ENCODE results near the gene CAV2.

Gene CAV2

GRCh38 chr7:116502201-116503096 is 2.9 kb downstream of the CAV2 start:
- TF ChIP-seq, protein P1, sequence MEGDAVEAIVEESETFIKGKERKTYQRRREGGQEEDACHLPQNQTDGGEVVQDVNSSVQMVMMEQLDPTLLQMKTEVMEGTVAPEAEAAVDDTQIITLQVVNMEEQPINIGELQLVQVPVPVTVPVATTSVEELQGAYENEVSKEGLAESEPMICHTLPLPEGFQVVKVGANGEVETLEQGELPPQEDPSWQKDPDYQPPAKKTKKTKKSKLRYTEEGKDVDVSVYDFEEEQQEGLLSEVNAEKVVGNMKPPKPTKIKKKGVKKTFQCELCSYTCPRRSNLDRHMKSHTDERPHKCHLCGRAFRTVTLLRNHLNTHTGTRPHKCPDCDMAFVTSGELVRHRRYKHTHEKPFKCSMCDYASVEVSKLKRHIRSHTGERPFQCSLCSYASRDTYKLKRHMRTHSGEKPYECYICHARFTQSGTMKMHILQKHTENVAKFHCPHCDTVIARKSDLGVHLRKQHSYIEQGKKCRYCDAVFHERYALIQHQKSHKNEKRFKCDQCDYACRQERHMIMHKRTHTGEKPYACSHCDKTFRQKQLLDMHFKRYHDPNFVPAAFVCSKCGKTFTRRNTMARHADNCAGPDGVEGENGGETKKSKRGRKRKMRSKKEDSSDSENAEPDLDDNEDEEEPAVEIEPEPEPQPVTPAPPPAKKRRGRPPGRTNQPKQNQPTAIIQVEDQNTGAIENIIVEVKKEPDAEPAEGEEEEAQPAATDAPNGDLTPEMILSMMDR (IDR thresholded peaks at IDR 0.05; ENCODE audit: borderline replicate concordance, insufficient read depth, low read depth, low read length): no peak
- H3K4me3 ChIP-seq (ENCODE audit: low read depth, low read length): no peak overlapping the region

DNA sequence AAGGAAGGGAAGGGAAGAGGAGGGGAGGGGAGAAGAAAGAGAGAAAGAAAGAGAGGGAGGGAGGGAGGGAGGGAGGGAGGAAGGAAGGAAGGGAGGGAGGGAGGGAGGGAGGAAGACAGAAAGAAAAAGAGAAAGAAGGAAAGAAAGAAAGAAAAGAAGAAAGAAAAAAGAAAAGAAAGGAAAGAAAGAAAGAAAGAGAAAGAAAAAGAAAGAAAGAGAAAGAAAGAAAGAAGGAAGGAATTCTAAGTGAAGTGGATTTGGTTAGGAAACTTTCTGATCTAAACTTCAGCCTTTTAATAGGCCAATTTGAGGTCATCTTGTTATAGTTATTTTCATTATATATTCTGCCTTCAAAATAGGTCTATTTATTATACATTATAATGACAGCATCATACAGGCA is 4.3 kb downstream of the CAV2 start:
- TF ChIP-seq, protein P1 (IDR thresholded peaks at IDR 0.05; ENCODE audit: borderline replicate concordance, insufficient read depth, low read depth, low read length): no peak
- H3K4me3 ChIP-seq (ENCODE audit: low read depth, low read length): no peak overlapping the region

- TF ChIP-seq, protein P1 (IDR thresholded peaks at IDR 0.05; ENCODE audit: borderline replicate concordance, insufficient read depth, low read depth, low read length): no peak
- H3K4me3 ChIP-seq (ENCODE audit: low read depth, low read length): no peak overlapping the region
Measured at GRCh38 chr7:116505278-116505677, 5.7 kb downstream of the CAV2 start.

DNA sequence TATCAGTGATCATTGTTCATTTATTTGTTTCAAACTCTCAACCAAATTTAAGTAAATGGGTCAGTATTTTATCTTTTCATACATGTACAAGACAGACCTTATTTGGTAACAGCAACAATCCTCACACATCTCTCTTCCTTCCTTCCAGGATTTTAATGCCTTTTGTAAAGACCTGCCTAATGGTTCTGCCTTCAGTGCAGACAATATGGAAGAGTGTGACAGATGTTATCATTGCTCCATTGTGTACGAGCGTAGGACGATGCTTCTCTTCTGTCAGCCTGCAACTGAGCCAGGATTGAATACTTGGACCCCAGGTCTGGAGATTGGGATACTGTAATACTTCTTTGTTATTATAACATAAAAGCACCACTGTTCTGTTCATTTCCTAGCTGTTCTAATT is 6.3 kb downstream of the CAV2 start:
- no peak overlapping the region for H3K4me3 ChIP-seq (ENCODE audit: low read depth, low read length)
- TF ChIP-seq, protein P1 (IDR thresholded peaks at IDR 0.05; ENCODE audit: borderline replicate concordance, insufficient read depth, low read depth, low read length): no peak

DNA sequence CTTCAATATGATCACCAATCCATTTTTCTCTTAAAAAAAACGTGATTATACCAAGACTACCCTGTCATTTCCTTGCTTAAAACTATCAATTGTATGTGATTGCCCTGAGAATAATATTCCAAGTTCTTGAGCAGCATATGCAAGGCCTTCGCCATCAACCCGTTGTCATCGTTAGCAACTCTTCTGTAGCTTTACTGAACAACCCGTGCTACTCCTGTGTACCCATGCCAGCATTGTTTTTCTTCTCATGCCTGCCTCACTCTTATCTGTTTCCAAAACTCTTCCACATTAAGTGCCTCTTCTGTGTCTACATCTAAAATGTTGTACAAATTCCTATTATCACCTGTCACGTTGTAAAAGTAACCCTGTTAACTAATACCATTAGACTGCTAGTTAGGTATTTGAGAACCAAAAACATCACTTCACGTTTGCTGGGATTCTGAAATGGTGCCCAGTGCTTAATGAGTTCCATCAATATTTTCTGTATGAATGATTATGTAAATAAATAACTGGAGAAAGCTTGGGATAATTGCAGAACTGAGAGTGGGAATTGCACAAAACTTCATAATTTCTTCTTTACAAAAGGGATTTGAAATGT is 10.5 kb downstream of the CAV2 start:
- TF ChIP-seq, protein P1 (IDR thresholded peaks at IDR 0.05; ENCODE audit: borderline replicate concordance, insufficient read depth, low read depth, low read length): no peak
- H3K4me3 ChIP-seq (ENCODE audit: low read depth, low read length): no peak overlapping the region

GRCh38 chr7:116510795-116511194 is 11.3 kb downstream of the CAV2 start:
- no peak overlapping the region for H3K4me3 ChIP-seq (ENCODE audit: low read depth, low read length)

More at GRCh38 chr7:116510795-116511194, 11.3 kb downstream of the CAV2 start:
- TF ChIP-seq, protein P1 (IDR thresholded peaks at IDR 0.05; ENCODE audit: borderline replicate concordance, insufficient read depth, low read depth, low read length): no peak
